ENCODE data around the gene OR2AK2.

Gene OR2AK2

GRCh38 chr1:247964933-247965332 lies at the start of gene OR2AK2:
OR2AK2 (plus strand) TSS chr1:247965233; CDS start chr1:247965377, 144 bp downstream.
- DNase-seq (ENCODE audit: low spot score): no peak

- no peak for DNase-seq (ENCODE audit: low spot score)
Observed at GRCh38 chr1:247919952-247920351, 45.1 kb upstream of the OR2AK2 start, which contains the start of gene OR2T8. OR2T8 (plus strand) TSS chr1:247920252; CDS start chr1:247921018, 766 bp downstream.

- DNase-seq (ENCODE audit: low spot score): no peak
Observed at GRCh38 chr1:247923941-247924340, 41.1 kb upstream of the OR2AK2 start.

GRCh38 chr1:247924868-247925267 lies 40.2 kb upstream of the OR2AK2 start, which contains the start of gene OR2AJ1:
OR2AJ1 (plus strand) TSS chr1:247924889; CDS start chr1:247933769, 8,880 bp downstream.
- no peak for DNase-seq (ENCODE audit: low spot score)

GRCh38 chr1:247933989-247934388 lies 31.0 kb upstream of the OR2AK2 start:
- DNase-seq (ENCODE audit: low spot score): no peak

GRCh38 chr1:247935781-247936180 lies 29.3 kb upstream of the OR2AK2 start:
- DNase-seq (ENCODE audit: low spot score): no peak

- no peak for DNase-seq (ENCODE audit: low spot score)
Observed at GRCh38 chr1:247936415-247936814, 28.6 kb upstream of the OR2AK2 start.

- DNase-seq (ENCODE audit: low spot score): peak; percentile 68
Observed at GRCh38 chr1:247936965-247937734, 27.9 kb upstream of the OR2AK2 start.

GRCh38 chr1:247942624-247943023 lies 22.4 kb upstream of the OR2AK2 start:
- DNase-seq (ENCODE audit: low spot score): no peak

- no peak for DNase-seq (ENCODE audit: low spot score)
Observed at GRCh38 chr1:247948558-247948957, 16.5 kb upstream of the OR2AK2 start, which contains the start of gene OR2L8. OR2L8 (plus strand) TSS chr1:247948858; CDS start chr1:247948858, 0 bp downstream.

- DNase-seq (ENCODE audit: low spot score): no peak
Observed at GRCh38 chr1:247953408-247953807, 11.6 kb upstream of the OR2AK2 start.

GRCh38 chr1:247961791-247962190 lies 3.2 kb upstream of the OR2AK2 start:
- DNase-seq (ENCODE audit: low spot score): no peak

GRCh38 chr1:247962911-247963588 lies 2.0 kb upstream of the OR2AK2 start:
- DNase-seq (ENCODE audit: low spot score): no peak

- no peak for DNase-seq (ENCODE audit: low spot score)
Observed at GRCh38 chr1:247966532-247967204, 1.6 kb downstream of the OR2AK2 start.

- DNase-seq (ENCODE audit: low spot score): no peak
Observed at GRCh38 chr1:247992986-247993385, 28.0 kb downstream of the OR2AK2 start.

- no peak for DNase-seq (ENCODE audit: low spot score)
Observed at GRCh38 chr1:247998811-247999210, 33.8 kb downstream of the OR2AK2 start.

GRCh38 chr1:248000169-248000568 lies 35.1 kb downstream of the OR2AK2 start:
- DNase-seq (ENCODE audit: low spot score): no peak

GRCh38 chr1:248007778-248008177 lies 42.7 kb downstream of the OR2AK2 start:
- DNase-seq (ENCODE audit: low spot score): no peak

GRCh38 chr1:248009681-248010080 lies 44.6 kb downstream of the OR2AK2 start:
- no peak for DNase-seq (ENCODE audit: low spot score)

GRCh38 chr1:248013229-248013710 lies 48.2 kb downstream of the OR2AK2 start, which contains the start of gene OR2L5:
OR2L5 (plus strand) TSS chr1:248013660; CDS start chr1:248021948, 8,288 bp downstream.
- no peak for DNase-seq (ENCODE audit: low spot score)

- DNase-seq (ENCODE audit: low spot score): no peak
Observed at GRCh38 chr1:248015803-248016202, 50.8 kb downstream of the OR2AK2 start.

Measured in LoVo (cell line).